GM12874 (cell line): ENCODE results near the gene SERGEF.

Source experiments
- TF ChIP-seq, protein P1 (sequence below): IDR thresholded peaks from 2 replicates; pipeline ENCODE4 v1.5.1; 2011; ENCODE audit warnings: low read depth, mild to moderate bottlenecking, control low read depth, low read length, moderate library complexity; ENCODE audit not compliant: insufficient read depth

SERGEF gene

DNA sequence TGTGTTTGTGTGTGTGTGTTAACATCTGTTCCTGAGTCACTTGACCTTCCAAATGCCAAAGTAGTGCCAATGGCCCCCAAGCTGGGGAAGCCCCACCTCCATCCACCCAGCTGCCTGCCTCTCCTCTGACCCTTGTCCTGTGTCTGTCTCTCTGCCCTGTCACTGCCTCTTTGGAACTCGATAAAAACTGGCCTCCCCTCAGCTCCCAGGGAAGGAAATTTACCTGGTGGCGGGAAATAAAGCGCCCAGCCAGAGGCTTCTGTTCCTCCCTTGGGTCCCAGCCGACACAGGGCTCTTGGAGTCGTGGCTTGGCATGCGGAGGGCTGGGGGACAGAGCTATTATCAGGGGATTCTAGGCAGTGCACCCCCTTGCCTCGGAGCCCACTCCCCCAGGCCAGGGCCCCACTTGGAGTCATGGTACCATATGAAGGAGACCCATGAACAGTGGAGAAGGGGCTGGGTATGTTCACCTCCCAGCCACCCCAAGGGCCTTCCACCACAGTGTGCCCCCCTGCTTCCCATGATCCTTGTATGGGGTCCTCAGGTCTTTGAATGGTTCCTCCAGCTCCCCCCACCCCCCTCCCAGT lies 272.1 kb downstream of the SERGEF start:
- TF ChIP-seq, protein P1, sequence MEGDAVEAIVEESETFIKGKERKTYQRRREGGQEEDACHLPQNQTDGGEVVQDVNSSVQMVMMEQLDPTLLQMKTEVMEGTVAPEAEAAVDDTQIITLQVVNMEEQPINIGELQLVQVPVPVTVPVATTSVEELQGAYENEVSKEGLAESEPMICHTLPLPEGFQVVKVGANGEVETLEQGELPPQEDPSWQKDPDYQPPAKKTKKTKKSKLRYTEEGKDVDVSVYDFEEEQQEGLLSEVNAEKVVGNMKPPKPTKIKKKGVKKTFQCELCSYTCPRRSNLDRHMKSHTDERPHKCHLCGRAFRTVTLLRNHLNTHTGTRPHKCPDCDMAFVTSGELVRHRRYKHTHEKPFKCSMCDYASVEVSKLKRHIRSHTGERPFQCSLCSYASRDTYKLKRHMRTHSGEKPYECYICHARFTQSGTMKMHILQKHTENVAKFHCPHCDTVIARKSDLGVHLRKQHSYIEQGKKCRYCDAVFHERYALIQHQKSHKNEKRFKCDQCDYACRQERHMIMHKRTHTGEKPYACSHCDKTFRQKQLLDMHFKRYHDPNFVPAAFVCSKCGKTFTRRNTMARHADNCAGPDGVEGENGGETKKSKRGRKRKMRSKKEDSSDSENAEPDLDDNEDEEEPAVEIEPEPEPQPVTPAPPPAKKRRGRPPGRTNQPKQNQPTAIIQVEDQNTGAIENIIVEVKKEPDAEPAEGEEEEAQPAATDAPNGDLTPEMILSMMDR, result no peak

DNA sequence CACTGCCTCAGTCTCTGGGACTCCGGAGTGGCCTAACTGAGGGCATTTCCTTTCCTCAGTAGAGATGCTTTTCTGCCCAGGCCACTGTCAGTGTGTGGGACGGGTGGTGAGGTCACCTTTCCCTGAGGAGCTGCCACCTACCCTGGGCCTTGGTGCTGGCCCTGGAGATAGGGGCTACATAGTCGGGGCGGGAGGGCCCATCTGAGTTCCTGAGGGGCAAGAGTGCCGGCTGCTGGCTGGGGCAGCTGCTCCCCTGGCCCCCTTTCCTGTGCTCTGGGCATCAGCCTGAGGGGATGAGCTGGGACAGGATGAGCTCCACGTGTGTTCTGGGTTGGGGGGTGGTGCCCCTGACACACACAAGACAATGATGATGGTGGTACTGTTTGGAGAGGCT lies 272.9 kb downstream of the SERGEF start:
- TF ChIP-seq, protein P1, result no peak

DNA sequence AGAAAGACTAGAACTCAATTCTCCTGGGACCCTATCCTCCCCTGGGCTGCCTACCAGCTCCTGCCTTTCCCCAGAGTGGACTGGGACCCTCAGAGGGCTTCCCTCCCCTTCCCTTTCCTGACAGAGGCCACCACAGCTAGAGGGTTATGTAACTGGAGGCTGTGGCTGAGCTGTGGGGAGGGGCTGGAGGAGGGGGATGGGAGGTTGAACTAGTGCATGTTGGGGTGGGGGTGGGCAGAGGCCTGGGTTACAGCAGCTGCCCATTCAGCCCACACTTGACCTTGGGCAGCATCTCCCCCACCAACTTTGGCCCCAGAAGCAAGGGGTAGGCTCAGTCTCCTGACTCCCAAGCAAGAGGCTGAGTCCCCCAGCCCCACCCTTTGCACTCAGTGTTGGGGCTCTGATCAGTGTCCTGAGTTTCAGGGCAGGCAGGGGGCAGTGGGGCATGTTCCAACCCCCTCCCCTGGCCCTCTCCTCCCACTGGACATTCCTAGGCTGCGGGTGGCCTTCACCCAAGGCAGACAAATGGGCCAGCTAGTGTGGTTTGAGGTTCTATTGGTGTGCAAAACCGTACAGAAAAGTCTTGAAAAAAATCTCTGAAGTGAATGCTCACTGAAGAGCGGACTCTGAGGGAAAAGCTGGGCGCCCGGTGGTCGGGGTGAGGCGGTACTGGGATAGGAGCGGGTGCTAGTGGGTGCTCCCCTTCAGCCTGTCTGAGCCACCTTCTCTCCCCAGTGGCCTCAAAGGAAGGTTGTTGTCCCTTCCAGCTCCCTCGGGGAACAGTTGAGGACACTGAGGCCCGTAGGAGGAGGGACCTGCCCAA lies 274.5 kb downstream of the SERGEF start:
- TF ChIP-seq, protein P1, result no peak
